A673 (cell line): Measurements from ENCODE around the gene SPATA33. TPM values are rescaled to one million over a fixed set of nuclear protein-coding genes. Genes with fewer than 3 reads are reported as not detected.

Experiments
- BruUV-seq: library from RNA; stranded (reverse); fragments of 400-500 nt; replicated peaks from 2 replicates; lab custom pipeline; 2021; lab: Mats Ljungman, UMichigan
- CTCF ChIA-PET: fragments of 300-600 bp; sonication (Branson Sonifier 250); formaldehyde crosslinking; loops from one replicate; lab custom pipeline; 2022; ENCODE audit warnings: antibody characterized with exemption; lab: Charles Lee
- POLR2A ChIA-PET: fragments of 300-600 bp; sonication (Branson Sonifier 250); formaldehyde crosslinking; loops from one replicate; lab custom pipeline; 2022; ENCODE audit warnings: antibody characterized with exemption; ENCODE audit not compliant: low non-redundant PET; lab: Charles Lee
- DNase-seq: peaks from one replicate; pipeline ENCODE4 v3.0.0-alpha.2; 2015; ENCODE audit warnings: low spot score
- H3K27ac ChIP-seq: fragments of 200-600 bp; sonication (generic); 2 replicates; pipeline ENCODE4 v1.5.1; 2016; ENCODE audit warnings: mixed run types, low read depth, mild to moderate bottlenecking, mixed read lengths, antibody characterized with exemption, low read length; ENCODE audit not compliant: poor library complexity, severe bottlenecking
- H3K27me3 ChIP-seq: fragments of 200-600 bp; sonication (generic); replicated peaks from 2 replicates; pipeline ENCODE4 v1.6.1; 2017; ENCODE audit warnings: mixed run types, low read depth, mild to moderate bottlenecking, mixed read lengths, antibody characterized with exemption, low read length; ENCODE audit not compliant: insufficient read depth, poor library complexity
- H3K36me3 ChIP-seq: fragments of 200-600 bp; sonication (generic); 2 replicates; pipeline ENCODE4 v1.6.1; 2016; ENCODE audit warnings: mixed run types, mild to moderate bottlenecking, mixed read lengths, antibody characterized with exemption, low read length; ENCODE audit not compliant: insufficient read depth, poor library complexity, severe bottlenecking
- H3K4me1 ChIP-seq: fragments of 200-600 bp; sonication (generic); 2 replicates; pipeline ENCODE4 v1.6.1; 2017; ENCODE audit warnings: mixed run types, mild to moderate bottlenecking, mixed read lengths, antibody characterized with exemption, low read length; ENCODE audit not compliant: insufficient read depth, poor library complexity, severe bottlenecking
- H3K4me3 ChIP-seq: fragments of 200-600 bp; sonication (generic); 2 replicates; pipeline ENCODE4 v1.5.1; 2016; ENCODE audit warnings: low read depth, mixed run types, mild to moderate bottlenecking, mixed read lengths, low read length; ENCODE audit not compliant: poor library complexity, severe bottlenecking
- H3K9me3 ChIP-seq: fragments of 200-600 bp; sonication (generic); 2 replicates; pipeline ENCODE4 v1.6.1; 2016; ENCODE audit warnings: mixed run types, low read depth, mild to moderate bottlenecking, mixed read lengths, antibody characterized with exemption, low read length; ENCODE audit not compliant: poor library complexity, severe bottlenecking
- EZH2 ChIP-seq: fragments of 200-600 bp; sonication (generic); IDR thresholded peaks from 2 replicates; pipeline ENCODE4 v1.6.1; 2017; ENCODE audit warnings: borderline replicate concordance, low read depth, mild to moderate bottlenecking, mixed read lengths, antibody characterized with exemption, low read length; ENCODE audit not compliant: poor library complexity, severe bottlenecking
- intact Hi-C: fragments of 100-400 bp; cut with micrococcal nuclease; formaldehyde crosslinking; loops from one replicate; pipeline ENCODE4 v1.10.0; 2022; ENCODE audit not compliant: unreplicated experiment
- total RNA-seq: library from RNA; stranded (reverse); gene quantifications from 2 replicates; pipeline ENCODE4 v1.2.3, GENCODE V29; 2021
- TF ChIP-seq, protein P1 (sequence below): fragments of 300-800, 200-600 bp; sonication (generic); conservative IDR thresholded peaks from 2 replicates; pipeline ENCODE4 v1.5.1; 2017; ENCODE audit warnings: low read depth, mild to moderate bottlenecking, antibody characterized with exemption, low read length, moderate library complexity, mixed read lengths

SPATA33 gene
- total RNA-seq, 1 experiment from 2014 or later, result 46.7 TPM

DNA sequence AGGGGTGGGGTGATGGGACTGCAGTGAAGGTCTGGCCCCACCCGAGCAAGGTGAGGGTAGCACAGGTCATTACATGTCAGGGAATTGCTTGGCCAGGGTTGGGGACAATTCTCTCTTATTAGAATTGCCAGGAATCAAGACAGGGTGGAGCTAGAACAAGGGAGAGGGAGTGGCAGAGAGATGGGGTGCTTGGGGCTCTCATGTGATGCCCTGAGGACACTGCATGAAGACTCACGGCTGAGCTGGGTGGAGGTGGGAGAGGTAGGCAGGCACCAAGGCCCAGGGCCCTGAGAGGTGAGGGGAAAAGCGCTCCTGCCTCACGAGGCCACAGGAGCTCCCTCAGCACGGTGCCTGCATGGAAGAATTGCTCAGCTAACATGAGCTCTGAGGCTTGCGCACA is 40.6 kb upstream of the SPATA33 start:
- ChIA-PET CTCF (no interaction called here), POLR2A (no interaction called here)
- TF ChIP-seq, protein P1, sequence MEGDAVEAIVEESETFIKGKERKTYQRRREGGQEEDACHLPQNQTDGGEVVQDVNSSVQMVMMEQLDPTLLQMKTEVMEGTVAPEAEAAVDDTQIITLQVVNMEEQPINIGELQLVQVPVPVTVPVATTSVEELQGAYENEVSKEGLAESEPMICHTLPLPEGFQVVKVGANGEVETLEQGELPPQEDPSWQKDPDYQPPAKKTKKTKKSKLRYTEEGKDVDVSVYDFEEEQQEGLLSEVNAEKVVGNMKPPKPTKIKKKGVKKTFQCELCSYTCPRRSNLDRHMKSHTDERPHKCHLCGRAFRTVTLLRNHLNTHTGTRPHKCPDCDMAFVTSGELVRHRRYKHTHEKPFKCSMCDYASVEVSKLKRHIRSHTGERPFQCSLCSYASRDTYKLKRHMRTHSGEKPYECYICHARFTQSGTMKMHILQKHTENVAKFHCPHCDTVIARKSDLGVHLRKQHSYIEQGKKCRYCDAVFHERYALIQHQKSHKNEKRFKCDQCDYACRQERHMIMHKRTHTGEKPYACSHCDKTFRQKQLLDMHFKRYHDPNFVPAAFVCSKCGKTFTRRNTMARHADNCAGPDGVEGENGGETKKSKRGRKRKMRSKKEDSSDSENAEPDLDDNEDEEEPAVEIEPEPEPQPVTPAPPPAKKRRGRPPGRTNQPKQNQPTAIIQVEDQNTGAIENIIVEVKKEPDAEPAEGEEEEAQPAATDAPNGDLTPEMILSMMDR, result no peak
- TF ChIP-seq EZH2, result no peak
- Histone ChIP-seq H3K27me3 (no peaks in the 10 kb centered on the region), H3K4me1 (peaks cover 37% of the 10 kb centered on the region), H3K4me3 (no peak overlapping the region), H3K27ac (peak overlapping the region; percentile 49), H3K9me3 (no peaks in the 10 kb centered on the region), H3K36me3 (no peaks in the 10 kb centered on the region)
- no TSS peak for BruUV-seq
- DNase-seq, result no peak
- intact Hi-C loops, result no loop called here

DNA sequence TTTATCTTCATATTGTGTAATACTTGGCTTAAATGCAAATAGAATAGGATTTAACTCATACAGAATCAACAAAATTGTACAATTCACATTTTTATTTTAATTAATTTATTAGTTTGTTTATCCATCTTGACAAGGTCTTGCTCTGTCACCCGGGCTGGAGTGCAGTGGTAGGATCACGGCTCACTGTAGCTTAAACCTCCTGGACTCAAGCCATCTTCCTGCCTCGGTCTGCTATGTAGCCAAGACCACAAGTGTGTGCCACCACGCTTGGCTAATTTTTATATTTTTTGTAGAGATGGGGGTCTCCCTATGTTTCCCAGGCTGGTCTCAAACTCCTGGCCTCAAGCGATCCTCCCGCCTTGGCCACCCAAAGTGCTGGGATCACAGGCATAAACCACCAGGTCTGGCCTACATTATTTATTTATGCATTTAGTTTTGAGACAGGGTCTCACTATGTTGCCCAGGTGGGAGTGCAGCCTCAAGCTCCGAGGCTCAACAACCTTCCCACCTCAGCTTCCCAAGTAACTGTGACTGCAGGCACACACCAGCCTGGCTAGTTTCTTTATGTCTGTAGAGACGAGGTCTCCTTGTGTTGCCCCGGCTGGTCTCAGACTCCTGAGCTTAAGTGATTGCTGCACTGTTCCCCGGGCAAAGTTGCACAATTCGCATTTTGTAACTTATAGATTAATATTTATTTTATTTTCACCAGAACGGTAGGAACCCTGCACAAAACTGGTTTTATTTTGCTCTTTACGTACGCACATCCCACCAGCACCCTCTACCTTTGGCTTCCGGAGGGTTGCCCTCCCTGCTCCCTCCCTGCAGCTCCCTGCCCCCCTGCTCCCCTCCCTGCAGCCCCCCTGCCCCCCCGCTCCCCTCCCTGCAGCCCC is 39.3 kb upstream of the SPATA33 start:
- H3K9me3 ChIP-seq, result no peaks in the 10 kb centered on the region
- ChIA-PET POLR2A (no interaction called here), CTCF (no interaction called here)
- no TSS peak for BruUV-seq
- peak overlapping the region; percentile 48 for H3K27ac ChIP-seq
- intact Hi-C loops, result no loop called here
- no peaks in the 10 kb centered on the region for H3K27me3 ChIP-seq
- H3K36me3 ChIP-seq, result no peaks in the 10 kb centered on the region
- TF ChIP-seq EZH2, result no peak
- TF ChIP-seq, protein P1, result no peak
- H3K4me1 ChIP-seq, result peaks cover 37% of the 10 kb centered on the region
- DNase-seq, result peak; percentile 64
- no peak overlapping the region for H3K4me3 ChIP-seq

DNA sequence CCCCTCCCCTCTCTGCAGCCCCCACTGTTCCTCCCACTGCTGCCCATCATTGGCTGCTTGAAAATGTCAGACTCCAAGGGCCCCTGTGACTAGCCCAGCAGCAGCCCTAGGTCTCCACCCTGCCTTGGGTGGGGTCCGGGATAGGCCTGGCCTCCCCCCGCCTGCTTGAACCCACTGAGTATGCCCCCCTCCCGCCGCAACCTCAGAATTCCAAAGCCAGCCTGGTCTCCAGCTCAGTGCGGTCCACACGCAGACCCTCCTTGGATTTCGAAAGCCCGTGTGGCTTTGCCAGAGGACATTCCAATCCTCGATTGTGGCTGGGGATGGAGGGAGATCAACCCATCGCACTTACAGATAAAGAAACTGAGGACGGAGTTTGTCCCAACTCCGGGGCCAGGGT is 37.8 kb upstream of the SPATA33 start:
- ChIA-PET CTCF (no interaction called here), POLR2A (interaction anchor here (0.6 kb wide), 1 partner anchor 54 kb away, joined by 3 read pairs; no protein-coding TSS in a partner anchor)
- Histone ChIP-seq H3K27me3 (no peaks in the 10 kb centered on the region), H3K36me3 (no peaks in the 10 kb centered on the region), H3K9me3 (no peaks in the 10 kb centered on the region), H3K27ac (no peak overlapping the region), H3K4me1 (peaks cover 37% of the 10 kb centered on the region), H3K4me3 (no peak overlapping the region)
- BruUV-seq, result no TSS peak
- TF ChIP-seq, protein P1, result no peak
- TF ChIP-seq EZH2, result no peak
- intact Hi-C loops, result no loop called here
- no peak for DNase-seq
